CD4-positive, alpha-beta T cell treated with Interleukin-1 beta for 1 hour (primary cell): ENCODE results near the gene CRB2.

Experiments
- DNase-seq, 2 donors: peaks; one replicate each; pipeline ENCODE4 v3.0.0-alpha.2; 2020 to 2022

CRB2 gene

GRCh38 chr9:123365881-123366528, 10.0 kb downstream of the CRB2 start:
- DNase-seq = no peak

GRCh38 chr9:123368023-123368422, 12.0 kb downstream of the CRB2 start:
- DNase-seq = no peak

GRCh38 chr9:123368536-123369153, 12.6 kb downstream of the CRB2 start:
- no peak for DNase-seq

GRCh38 chr9:123369296-123369695, 13.3 kb downstream of the CRB2 start:
- DNase-seq = no peak

GRCh38 chr9:123370108-123370507, 14.1 kb downstream of the CRB2 start:
- DNase-seq = no peak

- DNase-seq = no peak
These were observed 14.7 kb downstream of the CRB2 start for GRCh38 chr9:123370526-123371227.

GRCh38 chr9:123371228-123371584, 15.2 kb downstream of the CRB2 start:
- no peak for DNase-seq

GRCh38 chr9:123371805-123372590, 16.0 kb downstream of the CRB2 start:
- no peak for DNase-seq

GRCh38 chr9:123372766-123373446, 16.9 kb downstream of the CRB2 start:
- DNase-seq = no peak

- DNase-seq = no peak
These were observed 17.5 kb downstream of the CRB2 start for GRCh38 chr9:123373447-123373923.

GRCh38 chr9:123373946-123374345, 17.9 kb downstream of the CRB2 start:
- no peak for DNase-seq

- no peak for DNase-seq
These were observed 19.6 kb downstream of the CRB2 start for GRCh38 chr9:123375469-123376132.

GRCh38 chr9:123376218-123377071, 20.4 kb downstream of the CRB2 start:
- no peak for DNase-seq

- no peak for DNase-seq
These were observed 21.4 kb downstream of the CRB2 start for GRCh38 chr9:123377211-123377971.

GRCh38 chr9:123378025-123378424, 22.0 kb downstream of the CRB2 start:
- no peak for DNase-seq

GRCh38 chr9:123378956-123379660, 23.1 kb downstream of the CRB2 start:
- no peak for DNase-seq

GRCh38 chr9:123380852-123381705, 25.1 kb downstream of the CRB2 start:
- DNase-seq = no peak

GRCh38 chr9:123382653-123383511, 26.9 kb downstream of the CRB2 start:
- DNase-seq = no peak
